Osteocyte (in vitro differentiated cells): Measurements from ENCODE around the gene TNFSF8. TPM values are rescaled to one million over a fixed set of nuclear protein-coding genes. Genes with fewer than 3 reads are reported as not detected.

Experiments used
- DNase-seq: peaks from one replicate; pipeline ENCODE4 v3.0.0; 2021; ENCODE audit warnings: mixed read lengths; ENCODE audit not compliant: unreplicated experiment; ENCODE audit errors: extremely low spot score
- H3K27ac Mint-ChIP-seq: one replicate; pipeline ENCODE4 v1.8.0; 2021; ENCODE audit warnings: mild to moderate bottlenecking, mixed read lengths; ENCODE audit not compliant: unreplicated experiment
- H3K27me3 Mint-ChIP-seq: one replicate; pipeline ENCODE4 v1.8.0; 2021; ENCODE audit warnings: mixed read lengths; ENCODE audit not compliant: unreplicated experiment
- H3K36me3 Mint-ChIP-seq: one replicate; pipeline ENCODE4 v1.8.0; 2021; ENCODE audit warnings: mixed read lengths; ENCODE audit not compliant: unreplicated experiment
- H3K4me1 Mint-ChIP-seq: one replicate; pipeline ENCODE4 v1.8.0; 2021; ENCODE audit warnings: mixed read lengths; ENCODE audit not compliant: unreplicated experiment
- H3K4me3 Mint-ChIP-seq: one replicate; pipeline ENCODE4 v1.8.0; 2021; ENCODE audit warnings: mild to moderate bottlenecking, moderate library complexity, mixed read lengths; ENCODE audit not compliant: unreplicated experiment
- H3K9me3 Mint-ChIP-seq: one replicate; pipeline ENCODE4 v1.8.0; 2021; ENCODE audit warnings: mixed read lengths; ENCODE audit not compliant: unreplicated experiment
- CTCF ChIP-seq: fragments of 200-600 bp; sonication (generic); IDR thresholded peaks from 2 replicates; pipeline ENCODE4 v1.5.0; 2021; ENCODE audit warnings: antibody characterized with exemption, mild to moderate bottlenecking, moderate library complexity
- total RNA-seq: library from RNA; stranded (reverse); gene quantifications from 2 replicates; pipeline ENCODE4 v1.2.1, GENCODE V29; 2021

Gene TNFSF8
- total RNA-seq, 1 donor from 2014 or later, result not detected

GRCh38 chr9:114957558-114957957, 27.2 kb upstream of the TNFSF8 start:
- no peak overlapping the region for H3K4me3 Mint-ChIP-seq
- no peak for DNase-seq
- no peak overlapping the region for H3K27ac Mint-ChIP-seq
- H3K9me3 Mint-ChIP-seq, result peaks cover 22% of the 10 kb centered on the region
- no peak for TF ChIP-seq CTCF
- H3K36me3 Mint-ChIP-seq, result peaks cover 3% of the 10 kb centered on the region
- no peaks in the 10 kb centered on the region for H3K4me1 Mint-ChIP-seq
- peaks cover 75% of the 10 kb centered on the region for H3K27me3 Mint-ChIP-seq

GRCh38 chr9:114954956-114955582, 24.7 kb upstream of the TNFSF8 start:
- DNase-seq, result no peak
- Mint-ChIP-seq H3K9me3 (peaks cover 11% of the 10 kb centered on the region), H3K27ac (no peak overlapping the region), H3K4me3 (no peak overlapping the region), H3K36me3 (no peaks in the 10 kb centered on the region), H3K4me1 (no peaks in the 10 kb centered on the region), H3K27me3 (peaks cover 76% of the 10 kb centered on the region)
- no peak for TF ChIP-seq CTCF

GRCh38 chr9:114953959-114954358, 23.6 kb upstream of the TNFSF8 start:
- Mint-ChIP-seq H3K36me3 (no peaks in the 10 kb centered on the region), H3K4me1 (no peaks in the 10 kb centered on the region), H3K27ac (no peak overlapping the region), H3K9me3 (peaks cover under 1% of the 10 kb centered on the region), H3K4me3 (no peak overlapping the region), H3K27me3 (peaks cover 71% of the 10 kb centered on the region)
- no peak for DNase-seq
- no peak for TF ChIP-seq CTCF

GRCh38 chr9:114953046-114953445, 22.7 kb upstream of the TNFSF8 start:
- H3K27me3 Mint-ChIP-seq, result peaks cover 73% of the 10 kb centered on the region
- no peaks in the 10 kb centered on the region for H3K9me3 Mint-ChIP-seq
- no peaks in the 10 kb centered on the region for H3K4me1 Mint-ChIP-seq
- no peak overlapping the region for H3K27ac Mint-ChIP-seq
- H3K4me3 Mint-ChIP-seq, result no peak overlapping the region
- no peak for TF ChIP-seq CTCF
- H3K36me3 Mint-ChIP-seq, result no peaks in the 10 kb centered on the region
- DNase-seq, result no peak

GRCh38 chr9:114950761-114951160, 20.4 kb upstream of the TNFSF8 start:
- Mint-ChIP-seq H3K36me3 (no peaks in the 10 kb centered on the region), H3K27me3 (peaks cover 77% of the 10 kb centered on the region), H3K4me1 (no peaks in the 10 kb centered on the region), H3K9me3 (no peaks in the 10 kb centered on the region), H3K27ac (no peak overlapping the region), H3K4me3 (no peak overlapping the region)
- DNase-seq, result no peak
- TF ChIP-seq CTCF, result no peak
